Keratinocyte (primary cell): ENCODE data around the gene SLC25A5. TPM values are rescaled to one million over a fixed set of nuclear protein-coding genes. Genes with fewer than 3 reads are reported as not detected.
"Not testable (repeated sequence)": the region's sequence is repeated elsewhere in the genome, so short reads cannot be mapped to it uniquely, and the experiment has no call there.

Source experiments
- DNase-seq: peaks from one replicate; pipeline ENCODE4 v3.0.0-alpha.2; 2011; ENCODE audit warnings: low read depth, missing footprints, low spot score
- FAIRE-seq: peaks from 2 replicates; lab custom pipeline; 2011; peaks lifted over from hg19 to GRCh38; lab: Jason Lieb, UNC
- H2AFZ ChIP-seq: 2 replicates; pipeline ENCODE4 v1.6.0; 2012; ENCODE audit warnings: low read length, control low read depth, inconsistent platforms; ENCODE audit not compliant: control insufficient read depth
- H3K27ac ChIP-seq: 2 replicates; pipeline ENCODE4 v1.5.1; 2011; ENCODE audit warnings: low read length; ENCODE audit not compliant: control insufficient read depth, insufficient read depth
- H3K27me3 ChIP-seq: 3 replicates; pipeline ENCODE4 v1.6.0; 2011; ENCODE audit warnings: low read length; ENCODE audit not compliant: control insufficient read depth, insufficient read depth; ENCODE audit errors: extremely low read depth
- H3K36me3 ChIP-seq, 2 experiments: 2 replicates in 1 of 2; 3 replicates in 1 of 2; pipeline ENCODE4 v1.5.1; 2011; ENCODE audit warnings: low read length in 2 of 2, mild to moderate bottlenecking in 1 of 2; ENCODE audit not compliant: control insufficient read depth in 2 of 2, insufficient read depth in 2 of 2; ENCODE audit errors: extremely low read depth in 1 of 2
- H3K4me1 ChIP-seq: 3 replicates; pipeline ENCODE4 v1.5.1; 2011; ENCODE audit warnings: low read length; ENCODE audit not compliant: control insufficient read depth, insufficient read depth; ENCODE audit errors: extremely low read depth
- H3K4me2 ChIP-seq: 3 replicates; pipeline ENCODE4 v1.6.0; 2011; ENCODE audit warnings: low read depth, low read length; ENCODE audit not compliant: control insufficient read depth, insufficient read depth; ENCODE audit errors: extremely low read depth
- H3K4me3 ChIP-seq, 3 experiments: fragments of 200-600 bp in 1 of 3; sonication (generic) in 1 of 3; 2 replicates in 2 of 3; 3 replicates in 1 of 3; pipeline ENCODE4 v1.5.1; 2011 to 2016; ENCODE audit warnings: low read length in 3 of 3, mild to moderate bottlenecking in 3 of 3, control low read depth in 2 of 3, inconsistent platforms in 1 of 3, low read depth in 1 of 3, mixed read lengths in 1 of 3, mixed run types in 1 of 3, moderate library complexity in 1 of 3; ENCODE audit not compliant: control insufficient read depth in 2 of 3, insufficient read depth in 2 of 3; ENCODE audit errors: extremely low read depth in 1 of 3
- H3K79me2 ChIP-seq: 2 replicates; pipeline ENCODE4 v1.6.0; 2012; ENCODE audit warnings: low read length; ENCODE audit not compliant: control insufficient read depth, insufficient read depth
- H3K9ac ChIP-seq: 3 replicates; pipeline ENCODE4 v1.6.0; 2011; ENCODE audit warnings: low read length; ENCODE audit not compliant: control insufficient read depth, insufficient read depth; ENCODE audit errors: extremely low read depth
- H3K9me1 ChIP-seq: 3 replicates; pipeline ENCODE4 v1.6.0; 2011; ENCODE audit warnings: low read length; ENCODE audit not compliant: control insufficient read depth, insufficient read depth; ENCODE audit errors: extremely low read depth
- H3K9me3 ChIP-seq: 2 replicates; pipeline ENCODE4 v1.5.1; 2012; ENCODE audit warnings: low read depth, low read length; ENCODE audit not compliant: control insufficient read depth
- H4K20me1 ChIP-seq: 3 replicates; pipeline ENCODE4 v1.6.0; 2011; ENCODE audit warnings: low read length; ENCODE audit not compliant: control insufficient read depth, insufficient read depth; ENCODE audit errors: extremely low read depth
- EZH2 ChIP-seq: IDR thresholded peaks from one replicate; pipeline ENCODE4 v1.6.1; 2012; ENCODE audit warnings: inconsistent platforms, mild to moderate bottlenecking, low read length, moderate library complexity
- dilution Hi-C: fragments of 300-500 bp; cut with MboI; formaldehyde crosslinking; loops from one replicate; pipeline ENCODE4 v1.7.0; 2020; ENCODE audit warnings: low sequenced_read_pairs; ENCODE audit not compliant: extremely low pct_ligation_motif_present
- polyA plus RNA-seq, 5 experiments: library from polyadenylated mRNA; depleted of rRNA in 3 of 5; stranded (reverse) in 3 of 5; stranded (forward) in 1 of 5; unstranded in 1 of 5; fragments of >200 nt; gene quantifications; 1 replicate in 1 of 5; 2 replicates in 3 of 5; 3 replicates in 1 of 5; pipeline versions ENCODE4 v1.2.1 to v1.2.3, GENCODE V29; 2011 to 2012; ENCODE audit warnings: missing spikeins in 2 of 5, low read depth in 1 of 5, low replicate concordance in 1 of 5
- TF ChIP-seq, protein P1 (sequence below), 3 experiments: IDR thresholded peaks in 1 of 3; conservative IDR thresholded peaks in 1 of 3; optimal IDR thresholded peaks in 1 of 3; 2 replicates in 2 of 3; 3 replicates in 1 of 3; pipeline versions ENCODE3 to v1.5.1; 2011; ENCODE audit warnings: low read length in 3 of 3, mild to moderate bottlenecking in 3 of 3, moderate library complexity in 2 of 3, control low read depth in 1 of 3, inconsistent platforms in 1 of 3; ENCODE audit not compliant: insufficient read depth in 2 of 3; ENCODE audit errors: extremely low read depth in 1 of 3

The SLC25A5 gene
- polyA plus RNA-seq, 1 donor (not counting 4 experiments of a cell fraction or from before 2014, with no cell fraction given), result 447 TPM

DNA sequence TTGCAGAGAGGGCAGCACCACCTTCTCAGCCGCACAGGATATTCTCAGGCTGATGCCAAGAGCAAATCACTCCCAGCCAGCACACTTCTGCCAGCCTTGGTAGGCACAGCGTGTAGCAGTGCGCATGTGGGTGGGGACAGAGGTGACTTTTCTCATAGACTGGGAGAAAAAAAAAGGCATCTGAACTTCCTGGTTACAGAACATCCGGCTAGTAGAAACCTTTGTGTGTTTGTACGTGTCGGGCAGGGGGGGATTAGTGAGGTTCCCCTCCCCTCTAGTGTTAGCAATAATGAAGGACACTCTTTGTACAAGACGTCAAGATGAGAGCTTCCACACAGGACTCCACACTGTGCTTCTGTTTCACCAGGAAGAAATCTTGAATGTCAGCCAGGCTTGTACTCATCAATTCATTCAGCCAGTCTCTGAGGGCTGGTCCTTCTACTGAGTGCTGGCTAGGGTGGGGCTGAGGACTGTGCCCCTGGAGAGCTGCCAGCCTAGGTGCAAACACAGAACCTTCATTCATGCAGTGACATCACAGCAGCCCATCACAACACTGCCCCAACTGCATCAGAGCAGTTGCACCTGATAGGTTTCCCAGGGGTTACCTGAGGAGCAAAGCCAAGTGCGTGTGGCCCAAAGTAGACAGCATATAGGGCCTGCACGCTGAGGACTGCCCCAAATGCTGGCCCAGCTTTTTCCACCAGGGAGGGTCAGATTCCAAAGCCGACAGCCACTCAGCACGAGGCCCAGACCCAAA, 34.7 kb downstream of the SLC25A5 start:
- TF ChIP-seq, protein P1, sequence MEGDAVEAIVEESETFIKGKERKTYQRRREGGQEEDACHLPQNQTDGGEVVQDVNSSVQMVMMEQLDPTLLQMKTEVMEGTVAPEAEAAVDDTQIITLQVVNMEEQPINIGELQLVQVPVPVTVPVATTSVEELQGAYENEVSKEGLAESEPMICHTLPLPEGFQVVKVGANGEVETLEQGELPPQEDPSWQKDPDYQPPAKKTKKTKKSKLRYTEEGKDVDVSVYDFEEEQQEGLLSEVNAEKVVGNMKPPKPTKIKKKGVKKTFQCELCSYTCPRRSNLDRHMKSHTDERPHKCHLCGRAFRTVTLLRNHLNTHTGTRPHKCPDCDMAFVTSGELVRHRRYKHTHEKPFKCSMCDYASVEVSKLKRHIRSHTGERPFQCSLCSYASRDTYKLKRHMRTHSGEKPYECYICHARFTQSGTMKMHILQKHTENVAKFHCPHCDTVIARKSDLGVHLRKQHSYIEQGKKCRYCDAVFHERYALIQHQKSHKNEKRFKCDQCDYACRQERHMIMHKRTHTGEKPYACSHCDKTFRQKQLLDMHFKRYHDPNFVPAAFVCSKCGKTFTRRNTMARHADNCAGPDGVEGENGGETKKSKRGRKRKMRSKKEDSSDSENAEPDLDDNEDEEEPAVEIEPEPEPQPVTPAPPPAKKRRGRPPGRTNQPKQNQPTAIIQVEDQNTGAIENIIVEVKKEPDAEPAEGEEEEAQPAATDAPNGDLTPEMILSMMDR (optimal IDR thresholded peaks at IDR 0.05 in 1 of 3, IDR thresholded peaks at IDR 0.05 in 1 of 3, conservative IDR thresholded peaks at IDR 0.05 in 1 of 3; ENCODE audit: extremely low read depth in 1 of 3, insufficient read depth in 2 of 3, low read length in 3 of 3), result peak in 1 of 3 experiments; percentile 8
- TF ChIP-seq EZH2, result no peak
- Histone ChIP-seq H3K36me3 (no peaks in the 10 kb centered on the region), H3K9me3 (no peaks in the 10 kb centered on the region), H3K9ac (peak overlapping the region; percentile 56), H3K9me1 (no peaks in the 10 kb centered on the region), H3K4me3 (no peak overlapping the region), H3K79me2 (no peaks in the 10 kb centered on the region), H3K27ac (peak overlapping the region; percentile 83), H3K27me3 (no peaks in the 10 kb centered on the region), H4K20me1 (no peaks in the 10 kb centered on the region), H2AFZ (peak overlapping the region; percentile 16), H3K4me2 (peak overlapping the region; percentile 66), H3K4me1 (peaks cover 40% of the 10 kb centered on the region)
- no peak for FAIRE-seq
- dilution Hi-C loops, result no loop called here
- no peak for DNase-seq

DNA sequence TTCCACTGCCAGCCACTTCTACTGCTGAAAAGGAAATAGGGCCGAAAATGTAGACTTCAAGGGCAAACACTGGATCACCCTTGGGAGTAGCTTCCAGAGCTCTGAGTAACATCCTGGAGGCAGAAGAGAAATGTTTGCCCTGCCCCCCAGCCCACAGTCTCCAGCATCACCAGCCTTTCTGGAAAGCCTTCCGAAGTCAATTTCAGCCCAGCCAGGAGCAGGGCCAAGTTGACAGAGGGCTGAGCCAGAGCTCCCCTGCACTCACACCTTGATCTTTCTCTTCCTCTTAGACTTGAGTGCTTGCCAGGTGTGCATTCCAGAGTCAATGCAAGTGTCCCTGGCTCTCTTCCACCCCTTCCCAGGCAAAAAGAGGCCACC, 35.2 kb downstream of the SLC25A5 start:
- H3K9ac ChIP-seq, result peak overlapping the region; percentile 56
- TF ChIP-seq, protein P1 (optimal IDR thresholded peaks at IDR 0.05 in 1 of 3, IDR thresholded peaks at IDR 0.05 in 1 of 3, conservative IDR thresholded peaks at IDR 0.05 in 1 of 3; ENCODE audit: extremely low read depth in 1 of 3, insufficient read depth in 2 of 3, low read length in 3 of 3), result no peak
- no peak for TF ChIP-seq EZH2
- H3K9me3 ChIP-seq, result no peaks in the 10 kb centered on the region
- H3K36me3 ChIP-seq, result no peaks in the 10 kb centered on the region
- H3K79me2 ChIP-seq, result no peaks in the 10 kb centered on the region
- H3K4me1 ChIP-seq, result peaks cover 40% of the 10 kb centered on the region
- FAIRE-seq (peak; percentile 93), DNase-seq (no peak)
- no peaks in the 10 kb centered on the region for H4K20me1 ChIP-seq
- H3K27me3 ChIP-seq, result no peaks in the 10 kb centered on the region
- no peak overlapping the region for H3K4me3 ChIP-seq
- H3K4me2 ChIP-seq, result peak overlapping the region; percentile 66
- no peaks in the 10 kb centered on the region for H3K9me1 ChIP-seq
- dilution Hi-C loops, result no loop called here
- H2AFZ ChIP-seq, result no peak overlapping the region
- H3K27ac ChIP-seq, result peak overlapping the region; percentile 83

DNA sequence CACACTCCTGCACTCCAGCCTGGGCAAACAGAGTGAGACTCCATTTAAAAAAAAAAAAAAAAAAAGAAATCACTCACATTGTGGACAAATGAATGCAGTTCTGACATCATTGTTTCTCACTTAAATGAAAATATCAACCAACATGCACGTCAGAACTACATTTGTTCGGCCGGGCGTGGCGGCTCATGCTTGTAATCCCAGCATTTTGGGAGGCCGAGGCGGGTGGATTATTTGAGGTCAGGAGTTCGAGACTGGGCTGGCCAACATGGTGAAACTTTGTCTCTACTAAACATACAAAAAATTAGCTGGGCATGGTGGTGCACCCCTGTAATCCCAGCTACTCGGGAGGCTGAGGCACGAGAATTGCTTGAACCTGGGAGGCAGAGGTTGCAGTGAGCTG, 36.9 kb downstream of the SLC25A5 start:
- H3K27ac ChIP-seq, H3K79me2 ChIP-seq, H3K27me3 ChIP-seq, H3K36me3 ChIP-seq, H2AFZ ChIP-seq, DNase-seq, H3K9me1 ChIP-seq, H3K9ac ChIP-seq, H3K9me3 ChIP-seq, H3K4me3 ChIP-seq, FAIRE-seq, dilution Hi-C loops, H4K20me1 ChIP-seq, H3K4me2 ChIP-seq: not testable (repeated sequence)
- peaks cover 40% of the 10 kb centered on the region for H3K4me1 ChIP-seq
